SU-DHL-6 (cell line): ENCODE results near the gene RNF111.

ENCODE experiments used
- H2AFZ ChIP-seq: fragments of 200-600 bp; sonication (generic); 2 replicates; pipeline ENCODE4 v1.6.1; 2014; ENCODE audit warnings: low read depth, mild to moderate bottlenecking, moderate library complexity, mixed read lengths, antibody characterized with exemption, low read length; ENCODE audit not compliant: severe bottlenecking
- H3F3A ChIP-seq: fragments of 200-600 bp; shearing (Covaris generic); 2 replicates; pipeline ENCODE4 v1.6.0; 2016; ENCODE audit warnings: antibody characterized with exemption, mild to moderate bottlenecking; ENCODE audit not compliant: insufficient read depth
- H3K27ac ChIP-seq: fragments of 200-600 bp; sonication (generic); 2 replicates; pipeline ENCODE4 v1.5.1; 2016; ENCODE audit warnings: low read depth, mild to moderate bottlenecking, low read length, moderate library complexity, mixed read lengths
- H3K27me3 ChIP-seq: fragments of 200-600 bp; sonication (generic), shearing (Covaris generic); 2 replicates; pipeline ENCODE4 v1.6.0; 2014; ENCODE audit warnings: mild to moderate bottlenecking, low read length
- H3K36me3 ChIP-seq: fragments of 200-600 bp; sonication (generic); 2 replicates; pipeline ENCODE4 v1.6.1; 2014; ENCODE audit warnings: mild to moderate bottlenecking, low read length, mixed read lengths
- H3K4me2 ChIP-seq: fragments of 300-600, 200-600 bp; shearing (Covaris generic), sonication (generic); 2 replicates; pipeline ENCODE4 v1.6.0; 2014; ENCODE audit warnings: low read length, low read depth, mild to moderate bottlenecking; ENCODE audit not compliant: poor library complexity, severe bottlenecking
- H3K4me3 ChIP-seq: fragments of 200-600 bp; sonication (generic); 2 replicates; pipeline ENCODE4 v1.5.1; 2014; ENCODE audit warnings: antibody characterized with exemption, low read length, mild to moderate bottlenecking, mixed read lengths; ENCODE audit not compliant: insufficient read depth, poor library complexity, severe bottlenecking
- H3K79me2 ChIP-seq: fragments of 200-600 bp; sonication (generic); 2 replicates; pipeline ENCODE4 v1.6.1; 2014; ENCODE audit warnings: mild to moderate bottlenecking, low read length, moderate library complexity; ENCODE audit not compliant: insufficient read depth
- H3K9ac ChIP-seq: fragments of 200-600 bp; sonication (generic); 2 replicates; pipeline ENCODE4 v1.7.0; 2014; ENCODE audit warnings: mild to moderate bottlenecking, low read length
- H3K9me2 ChIP-seq: fragments of 200-600 bp; sonication (generic); replicated peaks from 2 replicates; pipeline ENCODE4 v1.6.1; 2014; ENCODE audit warnings: low read length; ENCODE audit not compliant: insufficient read depth
- H3K9me3 ChIP-seq: fragments of 200-600 bp; sonication (generic); 2 replicates; pipeline ENCODE4 v1.6.1; 2014; ENCODE audit warnings: low read length, mixed read lengths; ENCODE audit not compliant: insufficient read depth
- H4K20me1 ChIP-seq: fragments of 200-600 bp; sonication (generic); 2 replicates; pipeline ENCODE4 v1.6.1; 2014; ENCODE audit warnings: low read depth, mild to moderate bottlenecking, antibody characterized with exemption, low read length, moderate library complexity, mixed read lengths
- CTCF ChIP-seq: fragments of 200-600 bp; sonication (generic); IDR thresholded peaks from one replicate; pipeline ENCODE4 v1.5.1; 2017; ENCODE audit warnings: antibody characterized with exemption, mild to moderate bottlenecking, low read length, moderate library complexity; ENCODE audit not compliant: insufficient read depth, poor library complexity, severe bottlenecking
- EZH2phosphoT487 ChIP-seq: fragments of 200-600 bp; sonication (generic), shearing (Covaris generic); conservative IDR thresholded peaks from 2 replicates; pipeline ENCODE4 v1.6.1; 2018; ENCODE audit warnings: mild to moderate bottlenecking, antibody characterized with exemption, low read length, moderate library complexity, mixed read lengths

The RNF111 gene

DNA sequence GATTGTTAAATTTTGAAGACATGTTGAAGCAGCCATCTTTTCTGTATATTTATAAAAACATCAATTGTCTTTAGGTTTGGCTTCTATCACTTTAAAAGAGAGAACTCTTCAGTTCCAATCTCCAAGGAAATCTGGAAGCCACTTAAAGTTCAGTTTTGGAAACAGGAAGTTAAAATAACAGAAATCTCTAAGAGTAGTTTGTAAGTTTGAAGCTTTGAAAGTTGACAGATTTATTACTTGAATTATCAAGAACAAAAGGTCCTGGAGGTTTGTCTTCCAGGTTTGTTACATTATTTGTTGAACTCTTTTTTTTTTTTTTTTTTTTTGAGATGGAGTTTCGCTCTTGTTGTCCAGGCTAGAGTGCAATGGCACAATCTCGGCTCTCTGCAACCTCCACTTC is 30.0 kb downstream of the RNF111 start:
- no peak overlapping the region for H3K4me3 ChIP-seq
- H2AFZ ChIP-seq = no peak overlapping the region
- H3F3A ChIP-seq = peaks cover 4% of the 10 kb centered on the region; the same call in 1 of the 2 replicates
- H3K9me2 ChIP-seq = no peaks in the 10 kb centered on the region
- H3K36me3 ChIP-seq = no peaks in the 10 kb centered on the region; the same call in 1 of the 2 replicates
- H3K9me3 ChIP-seq = no peaks in the 10 kb centered on the region
- H4K20me1 ChIP-seq = peaks cover 3% of the 10 kb centered on the region; the same call in 1 of the 2 replicates
- peaks cover 66% of the 10 kb centered on the region for H3K79me2 ChIP-seq
- TF ChIP-seq EZH2phosphoT487 = no peak
- no peak for TF ChIP-seq CTCF
- no peak overlapping the region for H3K27ac ChIP-seq
- no peak overlapping the region for H3K4me2 ChIP-seq
- H3K27me3 ChIP-seq = no peaks in the 10 kb centered on the region
- no peak overlapping the region for H3K9ac ChIP-seq

- Histone ChIP-seq H3F3A (peaks cover 4% of the 10 kb centered on the region; the same call in 1 of the 2 replicates), H2AFZ (no peak overlapping the region), H3K9me2 (no peaks in the 10 kb centered on the region), H3K4me2 (no peak overlapping the region), H3K79me2 (peaks cover 52% of the 10 kb centered on the region), H4K20me1 (peaks cover 3% of the 10 kb centered on the region; the same call in 1 of the 2 replicates), H3K36me3 (no peaks in the 10 kb centered on the region; the same call in 1 of the 2 replicates), H3K9ac (no peak overlapping the region), H3K27ac (no peak overlapping the region), H3K27me3 (no peaks in the 10 kb centered on the region), H3K9me3 (no peaks in the 10 kb centered on the region), H3K4me3 (no peak overlapping the region)
- TF ChIP-seq EZH2phosphoT487 = no peak
- TF ChIP-seq CTCF = no peak
Observed at GRCh38 chr15:59018833-59019232, 31.4 kb downstream of the RNF111 start.

DNA sequence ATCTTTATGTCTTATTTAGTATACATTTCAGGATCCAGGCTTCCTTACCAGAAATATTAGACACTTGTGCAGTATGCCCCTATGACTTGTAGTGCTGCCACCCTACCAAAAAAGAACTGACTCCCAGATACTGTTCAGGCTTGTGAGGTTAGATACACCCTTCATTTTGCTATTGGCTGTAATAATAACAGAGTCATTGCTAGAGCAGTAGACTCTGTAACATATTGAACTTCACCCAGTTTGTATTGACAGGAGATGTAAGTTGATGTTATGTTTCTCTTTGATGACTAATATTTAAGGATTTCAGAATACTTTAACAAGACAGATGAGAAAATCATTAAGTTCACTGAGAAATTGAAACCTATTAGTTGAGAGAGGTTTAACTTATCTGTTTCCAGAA is 32.9 kb downstream of the RNF111 start:
- H3K9me3 ChIP-seq = no peaks in the 10 kb centered on the region
- peaks cover 52% of the 10 kb centered on the region for H3K79me2 ChIP-seq
- H3K4me2 ChIP-seq = no peak overlapping the region
- no peak overlapping the region for H2AFZ ChIP-seq
- H3K9ac ChIP-seq = no peak overlapping the region
- H3K27ac ChIP-seq = no peak overlapping the region
- H3K4me3 ChIP-seq = no peak overlapping the region
- TF ChIP-seq CTCF = no peak
- no peak for TF ChIP-seq EZH2phosphoT487
- H3F3A ChIP-seq = peaks cover 7% of the 10 kb centered on the region
- H3K9me2 ChIP-seq = no peaks in the 10 kb centered on the region
- no peaks in the 10 kb centered on the region for H3K27me3 ChIP-seq
- peaks cover 3% of the 10 kb centered on the region; the same call in 1 of the 2 replicates for H4K20me1 ChIP-seq
- H3K36me3 ChIP-seq = peaks cover 6% of the 10 kb centered on the region
